CD1c-positive myeloid dendritic cell (primary cell): ENCODE results near the gene RASSF10.
"Not testable (repeated sequence)": the region's sequence is repeated elsewhere in the genome, so short reads cannot be mapped to it uniquely, and the experiment has no call there.

Source experiments
- DNase-seq: peaks from one replicate; pipeline ENCODE4 v3.0.0-alpha.2; 2016; ENCODE audit errors: extremely low spot score

RASSF10 gene

DNA sequence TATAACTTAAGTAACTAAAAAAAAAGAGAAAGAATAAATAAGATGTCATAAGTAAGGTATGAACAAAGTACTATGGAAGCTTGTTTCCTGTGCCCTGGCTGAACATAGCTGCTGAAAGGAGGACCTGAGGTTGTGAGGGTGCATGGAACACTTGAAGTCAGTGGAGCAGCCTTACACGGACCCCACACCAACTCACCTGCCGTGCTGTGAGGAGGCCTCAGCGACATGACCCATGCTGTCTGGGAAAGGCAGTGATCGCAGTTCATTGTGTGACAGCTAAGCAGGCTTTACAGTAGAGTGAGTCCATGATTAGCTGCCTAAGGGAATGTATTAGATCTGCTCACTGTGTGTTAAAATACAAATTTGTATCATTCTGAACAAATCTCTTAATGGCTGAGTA is 17.6 kb downstream of the RASSF10 start:
- no peak for DNase-seq

GRCh38 chr11:13028322-13028721 is 19.2 kb downstream of the RASSF10 start:
- no peak for DNase-seq

- no peak for DNase-seq
Measured at GRCh38 chr11:13029872-13030271, 20.8 kb downstream of the RASSF10 start.

DNA sequence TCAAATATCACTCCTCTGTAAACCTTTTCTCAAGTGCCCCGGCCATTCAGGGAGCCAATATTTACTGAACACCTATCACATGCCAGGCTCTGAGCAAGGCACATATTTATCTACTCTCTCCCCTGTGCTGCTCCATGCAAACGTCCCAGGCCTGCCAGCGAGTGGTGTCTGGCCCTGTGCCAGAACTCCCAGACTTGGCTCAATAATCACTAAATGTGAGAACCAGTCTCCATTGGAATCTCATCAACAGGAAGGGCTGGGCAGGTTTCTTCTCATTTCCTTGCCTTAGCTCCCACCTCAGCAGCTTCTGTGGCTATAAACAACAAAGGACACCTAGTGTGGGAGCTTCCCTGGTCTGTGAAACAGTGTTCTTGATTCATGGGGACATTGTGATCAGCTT is 21.7 kb downstream of the RASSF10 start:
- DNase-seq, result no peak

DNA sequence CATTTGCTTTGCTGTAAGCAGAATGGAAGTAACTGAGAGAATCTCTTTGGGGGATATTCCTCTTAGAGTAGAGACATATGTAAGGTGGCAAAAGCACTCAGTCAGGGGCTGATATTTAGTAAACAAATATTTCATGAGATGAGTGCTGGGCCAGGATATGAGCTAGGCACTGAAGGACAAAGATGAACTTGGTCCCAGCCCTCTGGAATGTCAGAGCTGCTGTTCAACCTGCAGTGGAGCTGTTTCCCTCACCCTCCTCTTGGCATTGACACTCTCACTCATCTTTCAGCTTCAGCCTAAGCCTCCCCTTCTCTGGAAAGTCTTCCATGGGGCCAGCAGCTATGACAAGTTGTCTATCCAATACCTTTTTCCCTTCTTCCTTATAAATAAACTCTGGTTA is 22.2 kb downstream of the RASSF10 start:
- DNase-seq, result no peak

GRCh38 chr11:13033760-13034533 is 24.8 kb downstream of the RASSF10 start:
- DNase-seq, result no peak

DNA sequence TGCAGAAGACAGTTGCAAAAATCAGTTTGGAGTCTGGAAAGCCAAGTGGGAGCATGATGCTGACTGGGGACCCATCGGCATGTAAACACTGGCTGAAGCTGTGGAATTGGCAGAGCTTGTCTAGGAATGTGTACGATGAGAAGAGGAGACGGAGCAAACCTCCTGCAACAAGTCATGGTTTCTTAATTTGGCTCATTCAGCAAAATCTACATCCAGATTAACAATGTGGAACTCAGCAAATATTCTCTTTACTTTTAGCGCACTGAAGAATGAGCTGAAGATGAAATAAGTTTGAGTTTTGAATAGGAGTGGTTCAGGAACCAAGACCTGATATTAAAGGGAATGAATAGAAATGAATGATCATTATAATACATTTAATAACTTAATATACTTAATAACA is 26.6 kb downstream of the RASSF10 start:
- no peak for DNase-seq

GRCh38 chr11:13036235-13036634 is 27.1 kb downstream of the RASSF10 start:
- DNase-seq, result no peak

GRCh38 chr11:13038366-13038765 is 29.2 kb downstream of the RASSF10 start:
- DNase-seq, result no peak

- DNase-seq, result no peak
Measured at GRCh38 chr11:13039126-13039525, 30.0 kb downstream of the RASSF10 start.

- no peak for DNase-seq
Measured at GRCh38 chr11:13040969-13041561, 31.9 kb downstream of the RASSF10 start.

DNA sequence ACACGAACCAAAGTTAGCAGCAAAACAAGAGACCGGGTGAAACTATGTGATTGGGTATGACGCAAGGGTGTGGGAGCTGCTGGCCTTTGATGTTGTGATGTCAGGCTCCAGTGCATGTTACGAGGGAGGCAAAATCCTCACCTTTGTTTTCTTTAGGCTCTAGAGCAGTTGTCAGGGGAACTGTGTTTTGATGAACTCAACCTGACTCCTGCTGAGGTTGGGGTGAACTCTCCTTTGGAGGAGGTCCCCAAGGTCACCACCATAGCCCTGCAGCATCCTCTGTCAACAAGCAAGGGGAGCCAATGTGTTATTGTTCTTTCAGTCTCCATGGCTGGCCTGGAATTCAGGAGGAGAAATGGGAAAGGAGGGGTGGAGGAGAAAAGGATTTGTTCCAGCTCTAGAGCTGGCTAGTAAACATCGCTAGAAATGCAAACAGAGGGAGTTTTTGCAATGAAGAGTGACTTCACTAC is 33.8 kb downstream of the RASSF10 start:
- DNase-seq, result no peak

- no peak for DNase-seq
Measured at GRCh38 chr11:13043912-13044628, 35.0 kb downstream of the RASSF10 start.

DNA sequence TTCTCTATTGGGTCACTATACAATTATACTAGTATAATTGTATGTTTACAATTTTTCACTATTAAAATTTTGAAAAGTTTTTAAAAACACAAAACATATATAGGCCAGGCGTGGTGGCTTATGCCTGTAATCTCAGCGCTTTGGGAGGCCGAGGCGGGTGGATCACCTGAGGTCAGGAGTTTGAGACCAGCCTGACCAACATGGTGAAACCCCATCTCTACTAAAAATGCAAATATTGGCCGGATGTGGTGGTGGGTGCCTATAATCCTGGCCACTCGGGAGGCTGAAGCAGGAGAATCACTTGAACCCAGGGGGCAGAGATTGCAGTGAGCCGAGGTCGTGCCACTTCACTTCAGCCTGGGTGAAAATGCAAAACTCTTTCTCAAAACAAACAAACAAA is 36.0 kb downstream of the RASSF10 start:
- not testable (repeated sequence) for DNase-seq

GRCh38 chr11:13045734-13046133 is 36.6 kb downstream of the RASSF10 start:
- DNase-seq, result no peak

DNA sequence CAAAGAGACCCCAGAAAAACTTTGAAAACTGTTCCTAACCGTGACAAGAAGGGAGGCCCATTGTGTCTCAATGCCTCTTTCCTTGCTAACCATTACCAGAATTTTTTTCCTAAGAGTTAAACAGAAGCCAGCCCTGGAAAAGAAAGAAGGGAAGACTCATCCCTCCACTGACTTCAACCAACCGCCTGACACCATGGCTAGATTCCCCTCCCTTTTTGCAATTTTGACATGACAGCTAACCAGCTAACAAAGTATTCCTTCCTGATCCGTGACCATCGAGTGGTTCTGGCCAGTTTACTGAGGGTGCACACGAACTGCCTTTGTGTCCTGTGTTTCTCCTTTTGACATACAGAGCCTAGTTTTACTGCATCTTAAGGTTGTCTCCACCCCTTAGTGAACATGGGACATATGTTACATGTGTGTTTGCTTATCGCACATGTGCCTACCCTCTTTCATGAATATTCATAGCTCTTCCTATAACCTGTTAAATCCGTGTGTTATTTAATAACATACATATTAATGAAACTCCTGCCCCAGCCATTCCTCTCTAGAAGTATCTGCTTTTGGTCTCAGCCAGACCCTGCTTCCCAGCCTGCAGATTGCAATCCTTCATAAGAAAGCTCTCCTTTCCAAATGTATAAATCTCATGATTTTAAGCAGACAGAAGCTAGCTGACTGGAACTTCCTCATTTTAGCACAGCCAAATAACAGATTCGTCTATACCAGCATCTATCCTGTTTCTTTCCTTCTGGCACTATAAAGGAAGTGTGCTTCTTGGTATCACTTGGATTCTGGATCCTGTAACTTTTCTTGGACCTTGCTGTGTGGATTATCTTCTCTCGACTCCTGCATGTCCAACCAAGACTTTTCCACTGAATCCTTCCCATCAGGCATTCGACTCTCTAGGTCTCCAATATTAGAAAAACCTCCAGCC is 37.8 kb downstream of the RASSF10 start:
- no peak for DNase-seq

DNA sequence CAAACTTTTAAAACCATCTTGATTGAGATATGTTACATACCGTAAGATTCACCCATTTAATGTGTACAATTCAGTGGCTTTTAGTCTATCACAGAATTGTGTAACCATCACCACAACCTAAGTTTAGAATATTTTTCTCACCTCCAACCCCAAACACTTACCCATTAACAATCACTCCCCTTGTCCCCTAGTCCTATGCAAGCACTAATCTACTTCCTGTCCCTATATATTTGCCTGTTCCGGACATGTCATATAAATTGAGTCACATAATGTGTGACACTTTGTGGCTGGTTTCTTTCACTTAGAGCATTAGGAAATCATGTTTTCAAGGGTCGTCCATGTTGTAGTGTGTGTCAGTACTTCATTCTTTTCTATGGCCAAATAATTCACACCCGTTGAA is 38.8 kb downstream of the RASSF10 start:
- DNase-seq, result no peak

DNA sequence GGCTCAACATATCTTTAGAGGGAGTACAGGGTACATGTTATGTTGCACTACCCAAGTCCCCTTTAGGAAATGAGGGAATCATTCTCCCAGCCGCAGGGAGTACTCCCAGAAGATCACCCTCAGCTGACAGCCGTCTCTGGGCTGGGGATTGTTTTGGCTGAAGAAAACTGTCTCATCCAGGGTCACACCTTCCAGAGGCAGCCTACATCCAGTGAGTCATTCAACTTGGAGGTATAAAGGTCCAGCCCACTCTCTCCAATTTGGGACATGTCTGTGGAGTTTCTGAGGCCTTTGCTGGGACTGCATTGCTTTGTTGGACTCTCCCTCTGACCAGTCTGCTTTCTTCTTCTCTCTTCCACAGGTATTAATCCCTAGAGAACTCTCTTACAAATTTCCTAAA is 42.1 kb downstream of the RASSF10 start:
- no peak for DNase-seq

GRCh38 chr11:13052130-13052571 is 43.0 kb downstream of the RASSF10 start:
- no peak for DNase-seq

DNA sequence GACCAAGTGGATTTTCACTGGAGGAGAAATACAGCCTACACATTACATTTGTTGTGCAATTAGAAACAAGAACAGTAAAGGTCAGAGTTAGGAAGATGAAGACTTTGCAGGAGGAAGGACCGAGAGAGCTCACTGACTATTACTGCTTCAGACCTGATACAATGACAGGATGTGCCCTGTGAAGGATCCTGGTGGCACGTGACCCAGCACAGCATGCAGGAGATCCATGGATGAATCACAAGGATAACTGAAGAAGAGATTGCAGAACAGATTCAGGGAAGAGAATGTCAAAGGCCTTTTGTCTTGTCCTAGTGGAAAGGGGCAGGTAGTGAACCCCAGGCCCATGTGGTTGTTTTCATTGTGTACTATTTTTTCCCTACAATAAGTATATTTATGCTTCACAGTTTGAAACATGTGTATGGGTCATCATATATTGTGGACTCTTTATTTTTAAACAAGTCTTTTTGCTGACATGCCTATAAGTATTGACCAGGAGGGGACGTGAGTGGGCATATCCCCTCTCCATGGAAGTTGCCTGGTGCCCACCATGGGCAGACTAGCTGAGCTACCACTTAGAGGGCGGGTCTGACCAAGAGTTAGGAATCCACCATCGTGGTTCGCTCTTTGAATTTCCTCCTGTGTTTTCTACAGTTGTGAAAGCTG is 44.3 kb downstream of the RASSF10 start:
- DNase-seq, result no peak

GRCh38 chr11:13054278-13054677 is 45.2 kb downstream of the RASSF10 start:
- no peak for DNase-seq
